Germinal center (tissue), 1 donor: ENCODE data around the gene PPP6R1.
"Not testable (repeated sequence)": the region's sequence is repeated elsewhere in the genome, so short reads cannot be mapped to it uniquely, and the experiment has no call there.

Experiments
- DNase-seq: peaks from one replicate; pipeline ENCODE4 v3.0.0; 2012; ENCODE audit warnings: mixed read lengths, low spot score

Gene PPP6R1

DNA sequence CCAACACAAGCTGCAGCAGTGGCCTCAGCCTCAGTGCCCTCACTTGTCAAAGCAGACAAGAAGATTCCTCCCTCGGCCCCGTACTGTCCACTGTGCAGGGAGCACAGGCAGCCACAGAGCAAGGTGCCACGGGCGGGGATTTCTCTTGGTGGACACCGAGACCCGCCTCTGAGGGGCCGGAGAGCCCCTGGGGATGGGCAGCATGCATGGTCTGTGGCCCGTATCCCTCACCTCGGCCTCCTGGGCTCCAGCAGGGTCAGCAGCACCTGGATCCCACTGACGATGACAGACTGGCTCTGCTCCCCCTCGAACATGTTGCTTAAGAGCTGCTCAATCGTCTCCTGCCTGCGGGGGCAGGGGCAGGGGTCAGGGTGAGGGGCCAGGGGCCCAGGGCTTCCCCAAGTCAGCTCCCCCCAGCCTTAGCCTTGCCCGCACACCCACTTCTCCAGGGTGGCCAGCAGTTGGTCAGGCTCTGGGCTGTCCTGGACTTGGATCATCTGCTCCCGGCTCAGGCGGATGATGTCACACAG is 16.8 kb downstream of the PPP6R1 start:
- DNase-seq = no peak

DNA sequence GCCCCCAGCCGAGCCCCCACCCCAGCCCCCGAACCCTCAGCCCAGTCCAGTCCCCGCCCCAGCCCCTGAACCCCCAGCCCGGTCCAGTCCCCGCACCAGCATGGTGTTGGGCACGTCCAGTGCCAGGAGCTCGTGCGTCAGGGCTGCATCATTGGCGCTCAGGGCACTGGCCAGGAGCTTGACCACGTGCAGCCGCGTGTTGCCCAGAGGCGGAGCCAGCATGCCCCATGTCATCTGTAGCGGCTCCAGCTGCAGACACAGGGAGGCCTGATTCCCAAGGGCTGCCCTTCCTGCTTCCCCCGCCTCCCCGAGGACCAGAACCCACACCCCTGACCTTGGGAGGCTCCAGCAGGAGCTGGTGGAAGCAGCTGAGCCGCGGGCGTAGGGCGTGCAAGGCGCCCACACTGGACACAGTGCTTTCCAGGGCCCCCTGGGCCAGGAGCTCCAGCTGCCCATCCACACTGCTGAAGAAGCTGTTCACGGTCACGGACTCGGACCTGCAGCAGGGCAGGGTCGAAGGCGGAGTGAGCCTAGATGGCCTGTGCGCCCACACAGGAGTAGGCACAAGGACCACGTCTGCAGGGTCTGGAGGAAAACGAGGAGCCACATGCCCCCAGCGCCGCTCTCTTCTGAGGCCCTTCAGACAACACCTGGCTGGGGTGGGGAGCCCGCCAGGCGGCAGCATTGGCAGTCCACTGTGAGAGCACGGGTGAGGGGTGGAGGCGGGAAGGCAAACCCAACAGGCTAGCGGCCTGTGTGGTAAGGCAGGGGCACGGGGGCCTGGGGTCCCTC is 17.5 kb downstream of the PPP6R1 start:
- no peak for DNase-seq

DNA sequence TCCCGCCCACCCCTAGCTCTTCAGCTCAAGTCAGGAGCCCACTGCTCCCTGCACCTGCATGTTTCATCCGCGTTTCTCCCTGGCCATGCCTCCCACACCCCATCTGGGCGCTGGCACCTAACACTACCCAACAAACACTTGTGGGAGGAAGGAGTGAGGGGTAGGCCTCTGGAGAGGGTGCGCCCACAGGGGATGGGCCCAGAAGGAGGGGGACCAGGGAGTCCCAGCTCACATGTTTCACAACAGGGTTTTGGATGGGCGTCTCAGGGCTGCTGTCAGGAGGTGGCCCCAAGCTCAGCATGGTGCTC is 18.1 kb downstream of the PPP6R1 start:
- DNase-seq = no peak

- DNase-seq = no peak
These were observed 19.8 kb downstream of the PPP6R1 start for GRCh38 chr19:55239004-55239403.

GRCh38 chr19:55238030-55238429 is 20.8 kb downstream of the PPP6R1 start:
- DNase-seq = no peak

- DNase-seq = no peak
These were observed 25.8 kb downstream of the PPP6R1 start for GRCh38 chr19:55232986-55233385.

DNA sequence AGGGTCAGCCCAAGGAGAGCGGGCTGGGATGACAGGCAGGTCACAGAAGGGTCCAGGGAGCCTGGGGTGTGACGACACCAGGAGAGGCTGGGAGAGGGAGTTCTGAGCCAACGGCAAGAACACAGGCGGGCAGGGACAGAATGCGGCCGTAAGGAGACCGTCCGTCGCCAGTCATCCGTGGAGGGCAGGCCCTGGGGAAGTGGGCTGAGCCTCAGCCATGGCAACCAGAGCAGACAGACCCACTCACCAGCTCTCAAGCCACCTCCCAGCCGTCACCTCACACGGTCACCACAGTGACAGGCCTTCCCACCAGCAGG is 26.6 kb downstream of the PPP6R1 start:
- no peak for DNase-seq

DNA sequence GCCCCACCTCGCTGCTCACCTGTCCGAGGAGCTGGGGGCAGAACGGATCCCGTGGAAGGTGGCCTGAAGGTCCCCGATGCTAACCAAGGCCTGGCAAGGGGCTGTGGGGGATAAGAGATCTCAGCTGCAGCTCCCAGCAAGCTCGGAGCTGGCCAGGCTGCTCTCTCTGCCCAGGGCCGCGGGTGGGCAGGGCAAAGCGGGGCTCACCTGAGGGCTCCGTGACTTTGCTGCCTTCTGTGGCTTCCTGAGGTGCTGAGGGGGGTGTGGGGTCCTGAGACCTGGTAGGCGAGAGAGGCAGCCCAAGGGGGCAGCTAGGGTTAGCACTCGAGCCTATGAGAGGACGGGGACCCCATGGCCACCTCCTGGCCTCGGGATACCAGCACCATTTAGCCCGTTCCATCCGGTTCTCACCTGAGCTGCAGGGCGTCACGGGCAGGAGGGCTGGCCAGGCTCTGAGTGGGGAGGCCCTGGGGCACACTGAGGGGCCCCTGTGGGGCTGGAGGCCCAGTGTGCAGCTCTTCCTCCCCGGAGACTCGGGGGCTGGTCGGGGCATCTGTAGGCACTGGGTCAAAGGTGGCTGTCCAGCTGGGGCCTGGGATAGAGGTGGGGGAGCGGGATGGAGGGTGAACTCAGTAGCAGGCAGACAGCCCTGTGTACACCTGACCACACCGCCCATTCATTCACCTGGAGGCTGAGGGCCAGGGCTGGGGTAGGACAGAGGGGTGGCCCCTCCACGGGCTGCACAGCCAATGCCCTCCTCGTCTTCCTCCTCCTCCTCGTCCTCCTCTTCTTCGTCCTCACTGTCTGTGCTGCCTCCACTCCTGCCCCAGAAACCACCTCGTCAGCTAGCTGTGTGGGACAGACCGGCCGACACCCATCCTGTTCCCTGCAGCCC is 27.2 kb downstream of the PPP6R1 start:
- DNase-seq = no peak

GRCh38 chr19:55230780-55231179 is 28.0 kb downstream of the PPP6R1 start:
- DNase-seq = no peak

- DNase-seq = no peak
These were observed 28.5 kb downstream of the PPP6R1 start for GRCh38 chr19:55230329-55230728.

DNA sequence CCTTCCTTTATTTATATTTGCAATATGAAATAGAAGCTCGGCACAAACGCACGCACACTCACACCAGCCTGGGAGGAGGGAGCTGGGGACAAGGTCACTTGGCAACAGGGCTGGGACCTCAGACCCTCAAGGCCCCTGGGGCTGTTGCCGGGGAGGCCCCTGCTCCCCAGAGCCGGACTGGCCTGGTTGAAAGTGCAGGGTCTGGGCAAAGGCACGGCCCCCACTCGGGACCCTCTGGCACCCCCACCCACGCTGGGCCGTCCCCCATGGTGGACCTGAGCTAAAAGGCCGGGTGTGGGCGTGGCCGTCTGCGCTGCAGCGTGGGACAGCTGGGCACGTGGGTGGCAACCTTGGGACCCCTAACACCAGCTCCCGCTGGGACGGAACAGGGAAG is 29.0 kb downstream of the PPP6R1 start:
- DNase-seq = no peak

- no peak for DNase-seq
These were observed 29.6 kb downstream of the PPP6R1 start for GRCh38 chr19:55229145-55229788.

DNA sequence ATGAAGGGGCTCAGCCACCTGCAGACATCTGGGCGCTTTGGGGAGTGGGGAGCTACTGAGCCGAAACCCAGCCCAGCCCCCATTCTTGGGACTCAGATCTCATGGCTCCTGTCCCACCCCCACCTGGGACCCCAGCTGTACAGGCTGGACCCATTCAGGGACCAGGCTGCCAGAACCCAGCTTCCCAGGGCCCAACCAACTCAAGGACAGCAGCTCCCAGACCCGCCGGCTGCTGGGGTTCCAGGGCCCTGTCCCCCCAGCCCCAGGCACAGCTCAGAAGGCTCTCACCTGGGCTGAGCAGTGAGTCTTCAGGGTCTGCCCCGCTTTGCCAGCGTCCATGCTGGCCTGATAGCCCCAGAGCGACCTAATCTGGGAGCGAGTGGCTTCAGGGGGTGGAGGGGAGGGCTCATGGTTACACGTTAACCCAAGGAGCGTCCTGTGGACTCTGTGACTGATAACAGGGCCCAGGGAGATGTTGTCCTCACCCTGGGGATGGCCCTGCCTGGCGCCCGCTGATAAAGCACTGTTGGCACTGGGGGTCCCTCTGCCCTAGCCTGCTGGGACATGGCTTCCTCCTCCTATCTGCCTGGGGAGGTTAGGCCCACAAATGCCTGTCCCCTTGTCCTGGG is 30.3 kb downstream of the PPP6R1 start, which contains the start of gene TMEM86B:
Gene TMEM86B (minus strand): TSS at position 361 of the 629 bp plus-strand sequence. CDS start 22 bp downstream, at position 339.
- no peak for DNase-seq

- DNase-seq = no peak
These were observed 30.8 kb downstream of the PPP6R1 start for GRCh38 chr19:55228015-55228391.

GRCh38 chr19:55227241-55228014 is 31.4 kb downstream of the PPP6R1 start:
- DNase-seq = no peak

DNA sequence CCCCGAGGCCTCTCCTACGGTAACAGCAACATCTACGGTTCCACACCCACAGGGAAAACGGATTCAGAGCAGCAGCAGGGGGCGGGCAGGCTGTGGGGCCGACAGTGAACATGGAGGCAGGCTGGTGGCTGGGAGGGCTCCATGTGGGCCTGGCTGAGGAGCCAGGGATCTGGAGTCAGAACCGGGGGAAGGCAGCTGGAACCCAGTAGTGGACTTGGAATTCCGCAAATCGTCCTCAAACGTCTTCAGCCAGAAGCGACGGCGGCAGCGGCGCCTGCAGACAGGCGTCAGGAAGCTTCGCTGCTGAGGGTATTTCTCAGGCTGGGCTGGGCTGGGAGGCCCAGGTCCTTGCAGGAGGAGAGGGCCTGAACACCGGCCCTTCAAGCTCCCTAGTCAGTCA is 32.0 kb downstream of the PPP6R1 start:
- no peak for DNase-seq

DNA sequence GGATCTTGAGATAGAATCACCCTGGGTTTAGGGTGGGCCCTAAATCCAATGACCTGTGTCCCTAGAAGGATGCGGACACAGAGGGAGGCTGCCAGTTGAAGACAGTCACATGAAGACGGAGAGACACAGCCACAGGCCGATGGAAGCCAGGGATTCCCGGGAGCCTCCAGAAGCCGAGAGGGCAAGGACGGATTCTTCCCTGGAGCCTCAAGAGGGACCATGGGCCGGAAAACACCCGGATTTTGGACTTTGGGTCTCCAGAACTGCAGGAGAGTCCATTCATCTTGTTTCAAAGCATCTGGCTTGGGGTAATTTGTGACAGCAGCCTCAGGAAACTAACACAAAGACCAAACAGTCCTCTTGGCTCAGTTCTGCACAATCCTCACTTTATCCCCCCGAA is 32.5 kb downstream of the PPP6R1 start:
- DNase-seq = no peak

- DNase-seq = no peak
These were observed 33.3 kb downstream of the PPP6R1 start for GRCh38 chr19:55225415-55225958.

GRCh38 chr19:55224679-55225414 is 34.0 kb downstream of the PPP6R1 start:
- not testable (repeated sequence) for DNase-seq

- DNase-seq = no peak
These were observed 34.7 kb downstream of the PPP6R1 start for GRCh38 chr19:55224038-55224665.
